Stimulated activated CD4-positive, alpha-beta T cell treated with anti-CD3 and anti-CD28 coated beads, Interleukin-1b, Interleukin-23, amount 100 ng/mL, for 24 hours (primary cell): ENCODE measurements around the gene FGFR3.

ENCODE experiments used
- DNase-seq, 4 experiments: peaks; one replicate each; pipeline ENCODE4 v3.0.0-alpha.2; 2020; ENCODE audit warnings: low read depth in 4 of 4, low spot score in 1 of 4

FGFR3 gene

GRCh38 chr4:1786544-1787362 lies 6.3 kb upstream of the FGFR3 start:
- DNase-seq = no peak

DNA sequence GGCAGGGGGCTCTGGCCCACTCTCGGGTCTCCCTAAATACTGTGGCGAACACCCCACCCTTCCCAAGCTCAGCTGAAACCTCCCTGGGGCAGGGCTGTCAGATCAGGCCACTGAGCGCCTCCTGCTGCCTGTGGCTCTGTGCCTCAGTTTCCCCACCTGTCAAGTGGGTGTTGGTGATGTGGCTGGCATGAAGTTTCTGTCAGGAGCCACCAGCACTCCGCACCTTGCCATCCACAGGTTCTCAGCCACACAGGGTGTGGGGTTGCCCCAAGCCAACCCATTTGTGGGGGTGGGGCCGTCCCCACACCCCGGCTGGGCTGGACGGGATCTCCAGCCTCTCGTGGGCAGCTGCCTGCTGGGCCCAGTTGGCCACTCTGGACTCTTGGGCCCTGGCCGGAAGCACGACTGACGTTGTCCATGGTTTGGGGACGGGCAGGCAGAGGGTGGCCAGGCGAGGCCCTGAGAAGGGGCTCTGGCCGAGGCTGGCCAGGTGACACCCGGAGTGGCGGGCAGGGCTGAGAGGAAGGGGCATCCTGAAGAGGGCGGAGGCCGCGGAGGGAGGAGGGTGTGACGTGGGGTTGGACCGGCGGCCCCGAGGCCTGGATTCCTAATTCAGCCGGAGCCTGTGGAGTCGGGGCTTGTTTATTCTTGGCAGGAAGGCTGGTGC lies 5.5 kb upstream of the FGFR3 start:
- DNase-seq = no peak

DNA sequence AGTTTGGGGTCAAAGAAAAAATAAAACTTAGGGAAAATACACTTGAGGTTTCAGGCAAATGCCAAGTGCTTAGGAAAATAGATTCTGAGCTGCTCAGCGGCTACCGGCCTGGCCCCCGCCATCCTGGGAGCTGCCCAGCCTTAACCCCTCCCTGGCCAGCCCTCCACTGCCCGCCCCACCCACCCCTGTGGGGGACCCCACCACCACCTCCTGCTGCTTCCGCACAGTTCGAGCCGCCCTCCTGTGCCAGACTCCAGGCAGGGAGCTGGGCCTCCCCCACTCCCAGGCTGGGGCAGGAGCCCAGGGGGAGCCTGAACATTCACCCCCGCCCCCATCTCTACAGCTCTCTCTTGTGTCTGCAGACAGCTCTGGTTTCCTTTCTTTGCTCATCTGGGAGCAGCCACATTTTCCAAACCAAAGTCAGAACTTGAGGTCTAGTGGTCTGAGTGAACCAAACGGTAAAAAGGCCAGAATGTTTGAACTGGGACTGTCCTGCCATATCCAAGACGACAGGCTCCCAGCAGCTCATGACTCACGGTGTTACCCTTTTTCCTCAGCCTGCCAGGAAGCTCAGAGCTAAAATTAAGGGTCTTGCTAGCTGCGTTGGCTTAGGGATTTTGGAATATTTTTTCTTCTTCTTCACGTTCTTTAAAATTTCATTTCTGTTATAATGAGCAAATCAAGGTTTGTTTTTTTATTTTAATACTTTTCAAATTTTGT lies 4.7 kb upstream of the FGFR3 start:
- no peak for DNase-seq

DNA sequence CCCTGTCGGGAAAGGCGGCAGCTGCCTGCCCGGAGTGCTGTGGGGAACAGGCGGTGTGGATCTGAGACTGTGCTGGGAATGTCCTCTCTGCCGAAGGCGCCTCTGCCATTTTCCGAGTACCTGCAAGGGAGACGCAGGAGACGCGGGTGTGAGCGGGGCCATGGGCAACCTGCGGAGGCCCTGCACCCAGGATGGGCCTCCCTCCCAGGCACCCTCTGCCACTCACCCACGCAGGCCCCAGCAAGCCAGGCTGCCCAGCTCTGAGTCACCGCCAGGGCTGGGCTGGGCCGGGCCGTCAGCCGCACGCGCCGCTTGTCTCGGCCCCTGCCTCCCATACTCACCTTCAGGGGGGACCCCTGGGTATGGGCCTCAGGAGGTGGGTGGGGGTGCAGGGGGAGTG lies 3.5 kb upstream of the FGFR3 start:
- no peak for DNase-seq

DNA sequence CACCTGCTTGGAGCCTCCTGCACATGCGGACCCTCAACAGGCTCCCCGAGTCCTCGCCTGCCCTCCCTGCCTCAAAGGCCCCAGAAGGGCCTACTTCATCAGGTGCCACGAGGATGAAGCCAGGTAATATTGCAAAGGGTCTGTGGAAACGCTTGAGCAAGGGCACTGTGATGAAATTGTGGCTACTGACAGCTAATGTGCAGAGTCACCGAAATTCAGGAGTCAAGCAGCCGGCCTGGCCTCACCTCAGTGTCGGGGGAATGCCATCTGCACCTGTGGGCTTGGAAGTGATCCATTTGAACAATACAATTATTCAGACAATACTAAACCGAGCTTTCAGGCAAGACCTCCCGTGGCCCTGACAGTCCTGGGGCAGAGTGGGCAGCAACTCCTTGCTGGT lies 3.1 kb upstream of the FGFR3 start:
- no peak for DNase-seq

- DNase-seq = no peak
These were observed 798 bp upstream of the FGFR3 start for GRCh38 chr4:1792158-1792831.

DNA sequence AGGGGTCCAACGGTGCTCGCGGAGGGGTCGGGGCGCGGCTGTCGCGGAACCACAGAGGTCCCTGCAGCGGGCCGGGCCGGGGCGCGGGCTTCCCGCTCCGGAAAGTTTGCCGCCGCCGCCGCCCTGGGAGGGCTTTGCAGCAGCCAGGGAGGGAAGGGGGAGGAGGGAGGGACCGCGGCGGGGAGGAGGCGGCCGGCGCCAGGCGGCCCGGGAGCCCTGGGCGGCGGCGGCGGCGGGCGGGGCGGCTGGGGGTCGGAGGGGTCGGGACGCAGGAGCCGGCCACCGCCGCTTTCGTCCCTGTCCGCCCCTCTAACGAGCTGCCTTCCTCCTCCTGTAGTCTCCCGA lies 375 bp downstream of the FGFR3 start:
- peak in 3 of 4 experiments; percentile 21 to 34 (median 25) for DNase-seq

- DNase-seq = no peak
These were observed 1.1 kb downstream of the FGFR3 start for GRCh38 chr4:1793940-1794808.

DNA sequence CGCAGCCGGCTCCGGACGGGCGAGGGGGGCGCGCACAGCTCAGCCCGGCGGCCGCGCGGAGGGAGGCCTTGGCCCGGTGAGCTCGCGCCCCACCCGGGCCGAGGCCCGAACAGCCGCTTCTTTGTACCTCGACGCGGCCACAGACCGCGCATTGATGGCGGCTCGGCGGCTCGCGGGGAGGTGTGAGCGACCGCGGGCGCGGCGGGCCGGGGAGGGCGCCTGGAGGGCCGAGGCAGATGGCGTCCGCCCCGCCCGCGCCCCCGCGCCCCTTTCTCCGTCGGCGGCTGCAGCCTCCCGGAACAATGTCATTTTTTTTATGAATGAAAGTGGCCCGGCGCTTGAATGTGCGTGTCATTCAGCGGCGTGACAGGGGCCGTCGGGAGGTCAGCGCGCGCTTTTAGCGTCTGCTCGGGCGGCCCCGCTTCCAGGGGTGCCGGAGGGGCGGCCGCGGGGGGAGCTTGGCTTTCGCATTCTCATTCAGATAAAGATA lies 1.8 kb downstream of the FGFR3 start:
- DNase-seq = no peak

DNA sequence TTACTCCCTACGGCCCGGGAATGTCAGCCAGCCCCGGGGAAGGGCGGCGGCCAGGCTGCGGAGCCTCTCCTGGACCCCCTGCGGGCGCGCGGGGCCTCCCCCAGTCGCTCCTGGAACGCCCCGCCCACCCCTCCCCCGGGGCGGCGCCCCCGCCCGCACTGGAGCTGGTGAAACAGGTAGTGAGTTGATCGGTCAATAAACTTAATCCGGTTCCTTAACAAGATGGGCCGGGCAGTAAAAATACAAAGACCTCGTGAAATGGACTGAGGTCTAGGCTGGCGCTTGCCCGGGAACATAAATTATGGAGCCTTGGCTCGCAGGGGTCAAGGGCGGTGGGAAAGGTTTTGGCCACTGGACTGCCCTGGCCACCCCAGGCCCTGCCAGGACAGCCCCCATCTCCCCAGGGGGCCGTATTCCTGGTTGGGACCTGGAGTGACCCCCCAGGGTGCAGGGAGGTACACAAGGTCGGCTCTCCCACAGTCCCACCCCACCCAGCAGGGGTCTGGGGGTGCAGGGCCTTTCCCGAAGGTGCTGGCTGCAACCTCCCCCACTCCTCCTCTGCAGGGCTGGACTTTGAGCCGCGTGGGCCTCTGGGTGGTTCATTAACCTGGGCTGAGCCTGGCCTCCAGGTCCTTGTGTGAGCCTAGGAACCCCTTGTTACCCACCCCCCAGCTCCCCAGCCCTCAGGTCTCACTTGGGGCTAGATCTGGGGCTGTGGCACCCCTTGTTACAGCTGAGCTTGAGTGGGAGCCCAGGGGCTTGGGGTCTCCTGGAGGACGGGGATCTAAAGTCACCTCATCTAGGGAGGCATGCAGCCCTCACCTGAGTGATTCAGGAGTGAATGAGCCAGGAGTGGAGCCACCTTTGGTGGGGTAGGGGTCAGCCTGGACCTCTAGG lies 2.5 kb downstream of the FGFR3 start:
- no peak for DNase-seq

GRCh38 chr4:1796486-1797204 lies 3.6 kb downstream of the FGFR3 start:
- no peak for DNase-seq

DNA sequence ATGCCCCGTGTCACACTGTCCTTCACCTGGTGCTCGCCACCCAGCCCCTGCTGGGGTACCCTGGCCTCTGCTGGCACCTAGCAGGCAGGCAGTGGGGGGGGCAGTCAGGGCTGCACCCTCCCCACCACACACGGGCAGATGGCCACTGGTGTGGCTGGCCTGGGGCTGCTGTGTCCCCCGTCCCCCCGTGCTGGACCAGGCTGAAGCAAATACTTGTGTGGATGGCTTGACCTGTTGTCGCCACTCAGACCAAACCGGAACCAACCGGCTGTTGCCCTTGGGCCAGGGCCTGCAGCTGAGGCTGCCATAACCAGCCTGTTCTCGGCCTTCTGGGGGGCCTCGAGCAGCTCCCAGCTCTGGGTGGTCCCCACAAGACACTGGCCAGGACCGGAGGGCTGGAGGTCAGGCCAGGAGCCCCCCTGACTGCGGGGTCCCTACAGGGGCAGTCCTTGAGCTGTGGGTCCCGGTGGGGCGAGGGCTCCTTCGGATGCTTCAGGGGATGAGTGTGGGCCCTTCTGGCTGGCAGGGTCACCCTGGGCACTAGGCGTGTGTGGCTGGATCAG lies 4.3 kb downstream of the FGFR3 start:
- DNase-seq = no peak

DNA sequence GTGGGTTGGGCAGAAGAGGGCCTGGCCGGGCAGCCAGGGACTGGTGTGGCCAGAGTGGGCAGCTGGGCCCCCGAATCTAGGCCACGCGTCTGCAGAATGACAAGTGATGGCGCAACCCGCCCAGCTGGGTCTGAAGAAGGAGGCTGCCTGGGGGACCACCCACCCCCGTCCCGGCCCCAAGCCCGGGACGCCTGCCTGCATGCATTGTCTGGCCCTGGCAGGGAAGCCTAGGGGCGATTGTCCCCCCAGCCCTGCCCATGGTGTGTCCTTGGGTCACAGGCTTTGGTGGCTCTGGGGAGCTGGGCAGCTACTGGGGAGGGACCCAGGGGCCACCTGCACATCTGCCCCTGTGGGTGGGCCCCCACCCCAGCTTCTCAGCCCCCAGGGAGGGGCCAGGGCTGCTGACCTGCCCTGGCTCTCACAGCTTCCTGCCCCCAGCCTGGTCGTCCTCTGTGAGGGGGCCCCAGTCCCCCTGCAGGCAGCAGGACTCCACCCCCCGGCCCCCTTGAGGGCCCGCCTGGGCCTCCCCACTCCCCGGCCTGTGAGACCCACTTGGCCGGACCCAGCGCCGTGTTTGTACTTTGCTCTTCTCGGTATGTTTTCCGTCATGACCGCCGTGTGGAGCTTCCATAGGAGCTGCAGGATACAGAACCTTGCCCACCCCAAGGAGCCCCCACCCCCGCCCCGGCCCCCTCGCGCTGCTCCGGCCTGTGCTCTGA lies 4.9 kb downstream of the FGFR3 start:
- no peak for DNase-seq

- DNase-seq = no peak
These were observed 5.7 kb downstream of the FGFR3 start for GRCh38 chr4:1798580-1799386.

- DNase-seq = no peak
These were observed 6.6 kb downstream of the FGFR3 start for GRCh38 chr4:1799387-1800375.

DNA sequence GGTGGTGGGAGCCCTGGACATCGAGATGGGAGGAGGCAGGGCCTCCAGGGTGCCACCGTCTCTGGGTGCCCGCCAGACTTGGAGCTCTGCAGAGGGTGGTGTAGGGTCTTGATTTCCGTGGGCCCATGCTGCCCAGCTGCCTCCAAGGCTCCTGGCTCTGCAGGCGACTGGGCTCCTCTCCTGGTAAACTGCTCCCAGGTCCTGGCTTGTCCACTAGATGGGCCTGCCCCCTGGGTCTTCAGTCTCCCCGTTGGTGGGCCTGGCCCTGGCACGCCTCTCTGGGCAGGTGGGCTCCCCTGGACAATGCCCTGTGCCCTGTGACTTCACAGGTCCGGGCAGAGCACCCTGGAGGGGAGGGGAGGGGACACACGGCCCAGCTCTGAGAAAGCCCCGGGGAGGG lies 7.7 kb downstream of the FGFR3 start:
- DNase-seq = no peak
